ENCODE data around the gene PKN2.

GRCh38 chr1:88658419-88658818, 25.7 kb upstream of the PKN2 start:
- no peak for TF ChIP-seq CTCF (IDR thresholded peaks at IDR 0.05; ENCODE audit: low read length)
- TF ChIP-seq EZH2phosphoT487 (IDR thresholded peaks at IDR 0.05; ENCODE audit: low read length): no peak
- TF ChIP-seq EZH2 (optimal IDR thresholded peaks at IDR 0.05; ENCODE audit: low read depth, low read length): no peak
